Kasumi-1 (cell line): ENCODE measurements around the gene CTDP1.

ENCODE experiments used
- DNase-seq, 2 experiments: peaks; one replicate each; lab custom pipeline; 2025; lab: John Stamatoyannopoulos, UW

CTDP1 gene, protein sequence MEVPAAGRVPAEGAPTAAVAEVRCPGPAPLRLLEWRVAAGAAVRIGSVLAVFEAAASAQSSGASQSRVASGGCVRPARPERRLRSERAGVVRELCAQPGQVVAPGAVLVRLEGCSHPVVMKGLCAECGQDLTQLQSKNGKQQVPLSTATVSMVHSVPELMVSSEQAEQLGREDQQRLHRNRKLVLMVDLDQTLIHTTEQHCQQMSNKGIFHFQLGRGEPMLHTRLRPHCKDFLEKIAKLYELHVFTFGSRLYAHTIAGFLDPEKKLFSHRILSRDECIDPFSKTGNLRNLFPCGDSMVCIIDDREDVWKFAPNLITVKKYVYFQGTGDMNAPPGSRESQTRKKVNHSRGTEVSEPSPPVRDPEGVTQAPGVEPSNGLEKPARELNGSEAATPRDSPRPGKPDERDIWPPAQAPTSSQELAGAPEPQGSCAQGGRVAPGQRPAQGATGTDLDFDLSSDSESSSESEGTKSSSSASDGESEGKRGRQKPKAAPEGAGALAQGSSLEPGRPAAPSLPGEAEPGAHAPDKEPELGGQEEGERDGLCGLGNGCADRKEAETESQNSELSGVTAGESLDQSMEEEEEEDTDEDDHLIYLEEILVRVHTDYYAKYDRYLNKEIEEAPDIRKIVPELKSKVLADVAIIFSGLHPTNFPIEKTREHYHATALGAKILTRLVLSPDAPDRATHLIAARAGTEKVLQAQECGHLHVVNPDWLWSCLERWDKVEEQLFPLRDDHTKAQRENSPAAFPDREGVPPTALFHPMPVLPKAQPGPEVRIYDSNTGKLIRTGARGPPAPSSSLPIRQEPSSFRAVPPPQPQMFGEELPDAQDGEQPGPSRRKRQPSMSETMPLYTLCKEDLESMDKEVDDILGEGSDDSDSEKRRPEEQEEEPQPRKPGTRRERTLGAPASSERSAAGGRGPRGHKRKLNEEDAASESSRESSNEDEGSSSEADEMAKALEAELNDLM

DNA sequence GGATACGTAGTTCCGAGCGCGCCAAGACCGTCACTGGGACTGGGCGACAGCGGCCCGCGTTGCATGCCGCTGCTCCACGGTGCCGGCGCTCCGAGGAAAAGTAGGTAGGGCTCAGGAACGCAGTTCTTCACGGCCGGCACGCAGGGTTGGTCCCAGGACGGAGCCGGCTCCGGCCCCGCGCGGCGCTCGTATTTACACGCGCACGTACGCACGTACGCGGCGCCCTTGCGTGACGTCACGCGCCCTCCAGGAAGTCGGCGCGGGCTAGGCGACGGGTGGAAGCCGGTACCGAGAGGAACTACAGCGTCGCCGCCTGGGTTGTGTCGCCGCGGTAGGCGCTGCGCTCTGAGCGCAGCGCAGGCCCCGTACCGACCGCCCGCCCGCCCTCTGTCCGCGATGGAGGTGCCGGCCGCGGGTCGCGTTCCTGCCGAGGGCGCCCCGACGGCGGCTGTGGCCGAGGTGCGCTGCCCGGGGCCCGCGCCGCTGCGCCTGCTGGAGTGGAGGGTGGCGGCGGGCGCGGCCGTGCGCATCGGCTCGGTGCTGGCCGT lies at the start of gene CTDP1:
TSS of gene CTDP1 (plus strand) at position 252 of the 548 bp plus-strand sequence. CDS start at position 397, 145 bp downstream.
- peak; percentile 75 to 85 for DNase-seq

DNA sequence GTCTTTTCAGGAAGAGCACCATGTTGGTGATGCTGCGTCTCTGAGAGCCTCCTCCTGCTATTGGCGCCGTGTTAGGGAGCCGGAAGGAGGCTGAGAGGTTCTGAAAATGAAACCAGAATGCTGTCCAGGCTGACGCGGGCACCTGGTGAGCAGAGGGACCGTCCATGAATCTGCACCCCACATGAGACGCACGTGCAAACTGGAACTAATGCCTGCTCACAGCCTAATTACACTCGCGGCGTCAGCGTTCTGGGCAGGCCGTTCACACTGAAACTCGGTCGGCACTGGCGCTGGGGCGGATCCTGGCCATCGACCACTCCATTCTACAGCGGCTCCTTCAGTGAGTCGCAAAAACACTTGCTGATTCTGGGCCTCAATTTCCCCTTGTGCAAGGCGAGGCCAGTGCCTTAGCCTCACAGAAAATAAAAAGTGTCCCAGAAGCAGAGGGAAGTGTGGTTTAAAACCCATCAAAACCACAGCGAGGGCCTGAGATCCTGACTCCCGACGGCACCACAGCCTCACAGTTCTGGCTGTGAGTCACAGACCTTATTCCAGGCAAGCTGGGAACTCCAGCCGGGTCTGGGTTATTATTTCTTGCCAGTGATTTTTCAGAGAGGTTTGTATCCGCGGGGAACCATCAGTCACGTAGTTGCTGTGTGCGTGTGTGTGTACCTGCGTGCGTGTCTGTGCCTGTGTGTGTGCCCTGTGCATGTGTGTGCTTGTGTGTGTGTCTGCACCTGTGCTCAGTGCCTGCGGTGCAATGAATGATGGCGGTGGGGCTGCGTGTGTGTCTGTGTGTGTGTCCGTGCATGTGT lies 49.1 kb upstream of the CTDP1 start:
- DNase-seq = no peak

DNA sequence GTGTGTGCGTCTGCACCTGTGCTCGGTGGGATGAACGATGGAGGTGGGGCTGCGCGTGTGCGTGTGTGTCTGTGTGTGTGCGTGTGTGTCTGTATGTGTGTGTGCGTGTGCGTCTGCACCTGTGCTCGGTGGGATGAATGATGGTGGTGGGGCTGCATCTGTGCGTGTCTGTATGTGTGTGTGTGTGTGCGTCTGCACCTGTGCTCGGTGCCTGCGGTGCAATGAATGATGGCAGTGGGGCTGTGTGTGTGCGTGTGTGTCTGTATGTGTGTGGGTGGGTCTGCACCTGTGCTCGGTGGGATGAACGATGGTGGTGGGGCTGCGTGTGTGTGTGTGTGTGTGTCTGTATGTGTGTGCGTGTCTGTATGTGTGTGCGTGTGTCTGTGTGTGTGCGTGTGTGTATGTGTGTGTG lies 48.5 kb upstream of the CTDP1 start:
- no peak for DNase-seq

DNA sequence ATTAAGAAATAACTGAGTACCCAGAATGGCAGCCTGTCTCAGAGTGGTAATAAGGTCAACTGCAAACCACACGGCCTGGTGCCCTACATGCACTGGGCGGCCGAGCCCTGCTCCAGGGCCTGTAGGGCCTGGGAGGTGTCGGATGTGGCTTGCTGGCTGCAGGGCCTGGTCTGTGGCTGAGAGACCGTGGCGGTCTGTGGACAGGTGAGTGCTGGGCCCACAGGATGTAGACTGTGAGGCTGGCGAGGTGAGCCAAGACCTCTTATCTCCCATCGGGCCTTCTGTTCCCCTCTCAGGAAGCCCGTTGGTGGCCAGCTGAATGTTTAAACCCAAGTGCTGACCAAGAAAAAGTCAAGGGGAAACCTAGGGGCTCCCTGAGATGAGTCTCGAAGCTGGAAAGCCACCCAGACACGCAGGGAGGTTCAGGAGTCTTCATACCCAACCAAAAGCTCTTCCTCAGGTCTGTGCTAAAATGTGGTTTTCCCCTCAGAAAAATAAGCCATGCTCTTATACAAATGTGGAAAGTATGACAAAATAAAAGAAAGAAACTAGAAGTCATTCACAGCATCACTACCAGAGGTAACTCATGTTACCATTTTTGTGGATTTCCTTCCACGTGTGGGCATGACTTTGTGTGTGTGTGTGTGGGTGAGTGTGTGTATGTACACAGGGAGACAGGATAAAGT lies 47.7 kb upstream of the CTDP1 start:
- no peak for DNase-seq

DNA sequence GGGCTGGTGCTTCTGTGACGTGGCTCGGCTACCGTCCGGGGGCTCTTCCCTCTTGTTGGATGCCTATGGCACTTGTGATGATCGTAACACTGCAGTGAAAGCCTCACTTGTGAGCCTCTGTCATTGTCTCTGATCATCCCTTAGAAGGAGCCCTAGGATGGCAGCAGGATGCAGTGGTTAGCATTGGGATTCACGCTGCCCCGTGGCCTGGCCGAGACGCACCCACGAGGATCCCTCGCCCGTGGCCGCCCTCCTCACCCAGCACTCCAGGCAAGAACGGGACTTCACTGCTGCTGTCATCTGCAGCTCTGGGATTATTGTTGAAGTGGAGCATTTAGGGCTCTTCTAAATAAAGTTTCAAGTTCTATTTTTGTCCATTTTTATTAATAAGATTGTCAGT lies 46.8 kb upstream of the CTDP1 start:
- no peak for DNase-seq

DNA sequence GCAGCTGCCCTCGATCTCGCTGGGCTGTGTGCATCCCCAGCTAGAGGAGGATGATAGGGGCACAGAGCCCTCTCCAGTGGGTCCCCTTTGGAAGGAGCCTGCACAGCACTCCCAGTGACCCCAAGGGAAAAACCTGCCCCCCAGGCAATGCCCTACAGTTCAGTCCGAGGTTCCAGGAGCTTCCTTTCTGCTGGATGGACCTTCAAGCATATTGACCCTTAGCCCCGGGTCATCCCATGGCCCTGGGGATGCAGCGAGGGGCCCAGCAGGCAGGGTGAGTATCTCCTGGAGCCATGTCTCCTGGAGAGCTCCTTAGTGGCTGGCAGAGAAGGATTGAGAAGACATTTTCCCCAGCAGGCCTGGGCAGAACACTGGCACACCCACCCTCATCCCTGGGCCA lies 45.4 kb upstream of the CTDP1 start:
- no peak for DNase-seq

- no peak for DNase-seq
Measured at GRCh38 chr18:79634593-79635426, 44.8 kb upstream of the CTDP1 start.

DNA sequence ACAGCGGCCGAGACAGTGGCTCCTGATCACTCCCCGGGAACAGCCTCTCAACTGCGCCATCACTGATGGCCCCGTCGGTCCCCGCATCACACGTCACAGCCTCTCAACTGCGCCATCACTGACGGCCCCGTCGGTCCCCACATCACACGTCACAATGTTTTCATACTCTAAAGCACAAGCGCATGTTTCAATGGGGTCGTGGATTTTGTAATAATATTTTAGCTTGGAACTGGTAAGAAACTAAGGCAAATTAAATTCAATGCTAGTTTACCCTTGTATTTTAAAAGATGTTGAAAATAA lies 44.2 kb upstream of the CTDP1 start:
- no peak for DNase-seq

DNA sequence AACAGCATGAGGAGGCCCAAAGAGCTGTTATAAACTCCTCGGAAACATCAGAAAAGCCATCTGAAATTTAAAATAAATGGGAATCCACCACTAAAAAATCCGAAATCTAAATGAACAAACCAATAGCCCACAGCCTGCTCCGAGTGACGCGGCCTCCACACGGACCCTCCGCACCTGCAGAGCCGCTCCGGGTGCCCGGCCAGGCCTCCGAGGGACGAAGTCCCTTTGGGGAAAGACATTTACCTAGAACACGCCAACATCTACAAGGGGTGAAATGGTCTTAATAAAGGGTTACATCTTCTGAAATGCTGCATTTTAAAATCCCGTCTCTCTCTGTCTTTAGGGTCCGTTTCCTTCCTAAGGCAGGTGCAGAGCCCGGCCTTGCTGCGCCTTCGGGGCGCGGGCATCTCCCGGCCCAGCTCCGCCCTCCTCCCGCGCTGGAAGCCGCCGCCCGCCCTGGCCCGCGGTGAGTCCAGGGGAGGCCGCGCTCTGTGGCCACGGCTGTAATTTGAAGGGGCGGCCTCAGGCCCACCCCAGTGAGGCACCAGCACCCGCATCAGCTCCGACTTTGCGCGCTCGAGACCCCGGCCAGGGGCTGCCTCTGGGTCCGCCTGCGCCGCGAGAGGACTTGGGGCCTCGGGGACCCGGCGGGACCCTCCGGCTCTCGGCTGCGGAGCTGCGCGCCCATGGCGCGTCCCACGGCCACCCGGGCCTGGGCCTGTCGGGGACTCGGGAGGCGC lies 42.3 kb upstream of the CTDP1 start:
- no peak for DNase-seq

DNA sequence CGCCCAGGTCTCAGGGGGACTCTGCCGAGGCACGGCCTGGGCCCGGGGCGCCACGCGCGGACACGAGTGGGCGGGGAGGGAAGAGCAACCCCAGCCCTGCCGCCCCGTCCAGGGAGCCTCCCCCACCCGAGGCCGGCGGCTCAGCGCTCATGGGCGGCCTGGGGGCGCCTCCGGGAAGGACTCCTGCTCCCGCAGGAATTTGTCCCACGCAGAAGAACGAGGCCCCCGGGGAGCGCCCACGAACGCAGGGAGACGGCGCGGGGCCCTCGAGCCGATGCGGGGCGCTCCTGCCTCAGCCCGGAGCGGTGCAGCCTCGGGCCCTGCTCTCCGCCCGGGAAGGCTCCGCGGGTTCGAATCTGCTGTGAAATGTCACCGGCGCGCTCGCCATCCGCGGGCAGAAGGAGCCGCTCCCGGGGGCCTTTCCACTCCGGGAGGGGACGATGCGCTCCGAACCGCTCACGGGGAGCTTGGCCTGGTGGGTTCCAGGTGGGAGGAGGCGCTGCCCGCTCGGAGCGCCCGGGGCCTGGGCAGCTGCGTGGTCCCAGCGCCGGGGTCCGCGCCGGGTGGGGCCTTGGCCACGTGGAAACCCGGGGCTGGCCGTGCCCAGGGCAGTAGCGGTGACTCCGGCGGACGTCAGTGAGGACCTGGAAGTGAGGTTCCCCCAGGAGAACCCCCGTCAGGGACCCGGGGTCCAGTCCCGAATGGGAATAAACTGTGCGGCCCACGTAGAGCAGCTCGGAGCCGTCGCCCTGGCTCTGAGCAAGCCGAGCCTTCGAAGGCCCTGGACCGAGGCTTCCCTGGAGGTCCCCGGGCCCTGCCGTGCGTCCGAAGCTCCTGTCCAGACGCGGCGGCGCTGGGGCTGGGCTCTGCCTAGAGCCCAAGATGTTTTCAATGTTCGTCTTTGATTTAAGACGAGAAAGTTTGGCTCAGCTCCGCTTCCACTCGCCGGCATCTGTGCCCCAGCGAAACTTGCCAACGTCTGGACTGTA lies 41.4 kb upstream of the CTDP1 start:
- DNase-seq = no peak

DNA sequence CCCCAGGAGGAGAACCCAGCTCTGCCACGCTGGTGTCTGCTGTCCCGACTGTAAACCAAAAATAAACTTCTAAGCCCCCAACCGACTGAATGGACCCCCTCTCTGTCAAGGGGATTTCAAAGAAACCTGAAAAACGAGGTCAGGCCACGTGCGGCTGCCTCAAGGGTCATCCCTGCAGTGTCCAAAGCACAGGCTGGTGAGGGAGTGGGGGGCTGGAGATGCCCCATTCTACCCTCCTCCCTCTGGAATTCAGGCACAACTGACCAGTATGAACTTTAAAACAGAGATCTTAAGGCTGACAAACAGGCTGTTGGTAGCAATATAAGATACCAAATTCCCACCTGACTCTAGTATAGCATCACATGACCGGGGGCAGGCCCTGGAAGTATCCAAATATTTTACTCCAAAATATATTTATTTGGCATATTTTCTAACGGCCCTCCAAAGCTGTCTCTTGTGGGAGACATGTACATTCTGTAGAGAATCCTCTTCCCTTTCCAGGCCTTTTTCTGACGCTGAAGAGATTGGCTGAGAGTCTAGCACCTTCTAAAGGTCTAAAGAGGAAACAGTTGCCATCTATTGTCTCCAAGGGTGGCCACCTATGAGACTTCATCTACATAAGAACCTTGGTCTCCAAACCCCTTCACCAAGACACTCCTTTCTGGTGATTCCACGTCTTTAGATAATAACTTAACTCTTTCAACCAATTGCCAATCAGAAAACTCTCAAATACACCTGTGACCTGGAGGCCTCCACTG lies 40.4 kb upstream of the CTDP1 start:
- DNase-seq = no peak

DNA sequence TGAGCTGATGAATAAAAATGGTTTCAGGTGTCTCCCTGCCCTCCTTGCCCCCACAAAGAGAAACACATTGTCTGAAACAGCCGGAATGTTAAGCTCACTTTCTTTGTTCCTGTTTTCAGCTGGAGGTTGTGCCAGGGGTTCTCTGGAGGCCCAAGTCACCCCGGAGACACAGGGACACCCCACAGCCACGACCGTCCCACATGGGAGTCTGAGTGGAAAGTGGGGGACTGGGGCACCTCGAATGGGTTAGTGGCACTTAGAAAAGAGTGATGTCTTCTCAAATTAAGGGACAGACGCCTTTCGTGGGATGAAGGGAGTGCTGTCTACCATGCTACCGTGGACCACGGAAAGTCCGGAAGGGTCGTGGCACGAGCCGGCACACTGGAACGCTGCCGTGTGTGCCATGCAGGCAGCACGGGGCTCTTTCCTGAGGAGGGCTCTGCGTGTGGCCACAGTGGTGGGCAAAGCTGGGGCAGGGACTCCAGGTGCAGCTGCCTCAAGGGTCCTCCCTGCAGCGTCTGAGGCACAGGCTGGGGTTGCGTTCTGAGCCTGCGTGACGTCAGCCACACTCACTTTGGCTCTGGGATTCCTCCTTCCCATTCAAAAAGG lies 39.4 kb upstream of the CTDP1 start:
- DNase-seq = no peak

GRCh38 chr18:79640875-79641274 lies 38.7 kb upstream of the CTDP1 start:
- no peak for DNase-seq

GRCh38 chr18:79641722-79642497 lies 37.7 kb upstream of the CTDP1 start:
- DNase-seq = no peak

DNA sequence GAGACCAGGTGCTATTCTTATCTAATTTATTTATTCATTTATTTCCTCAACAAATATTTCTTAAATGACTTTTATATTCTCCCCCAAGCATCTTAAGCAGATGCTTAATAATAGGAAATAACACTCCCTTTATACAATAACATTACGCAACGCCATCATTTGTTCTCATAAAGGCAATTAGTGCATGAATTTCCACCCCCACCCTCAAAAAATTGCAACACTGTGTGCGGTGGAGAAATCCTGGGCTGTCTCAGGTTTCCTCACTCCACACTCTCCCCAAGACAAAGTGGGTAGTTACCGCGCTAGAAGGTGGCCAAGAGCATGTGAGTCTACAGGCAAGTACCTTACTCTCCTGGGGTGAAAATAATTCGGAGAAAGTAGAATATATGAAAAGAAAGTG lies 37.0 kb upstream of the CTDP1 start:
- DNase-seq = no peak
